Measurements from ENCODE around the gene XPR1.

The XPR1 gene

GRCh38 chr1:180615493-180616290, 16.1 kb upstream of the XPR1 start:
- H3K27ac ChIP-seq: no peak overlapping the region
- no peak for TF ChIP-seq CTCF (IDR thresholded peaks at IDR 0.05)
- no peak overlapping the region for H3K4me3 ChIP-seq
- H3K4me1 ChIP-seq: no peaks in the 10 kb centered on the region
- no peaks in the 10 kb centered on the region for H3K9me3 ChIP-seq
- DNase-seq: no peak
- intact Hi-C loops (cut with DNase I; ENCODE audit: low total_unique reads): no loop called here
- H3K27me3 ChIP-seq: no peaks in the 10 kb centered on the region
- H3K36me3 ChIP-seq: no peaks in the 10 kb centered on the region

- intact Hi-C loops (cut with DNase I; ENCODE audit: low total_unique reads): no loop called here
- H3K27me3 ChIP-seq: no peaks in the 10 kb centered on the region
- no peak overlapping the region for H3K27ac ChIP-seq
- H3K4me1 ChIP-seq: no peaks in the 10 kb centered on the region
- H3K36me3 ChIP-seq: no peaks in the 10 kb centered on the region
- no peaks in the 10 kb centered on the region for H3K9me3 ChIP-seq
- DNase-seq: no peak
- no peak overlapping the region for H3K4me3 ChIP-seq
- TF ChIP-seq CTCF (IDR thresholded peaks at IDR 0.05): no peak
These were observed 15.4 kb upstream of the XPR1 start for GRCh38 chr1:180616439-180616838.

GRCh38 chr1:180617774-180618395, 13.9 kb upstream of the XPR1 start:
- DNase-seq: no peak
- Histone ChIP-seq H3K4me1 (no peaks in the 10 kb centered on the region), H3K9me3 (no peaks in the 10 kb centered on the region), H3K36me3 (no peaks in the 10 kb centered on the region), H3K27ac (no peak overlapping the region), H3K4me3 (no peak overlapping the region), H3K27me3 (no peaks in the 10 kb centered on the region)
- TF ChIP-seq CTCF (IDR thresholded peaks at IDR 0.05): no peak
- intact Hi-C loops (cut with DNase I; ENCODE audit: low total_unique reads): no loop called here

- Histone ChIP-seq H3K4me3 (no peak overlapping the region), H3K36me3 (no peaks in the 10 kb centered on the region), H3K27ac (no peak overlapping the region), H3K9me3 (no peaks in the 10 kb centered on the region), H3K27me3 (no peaks in the 10 kb centered on the region), H3K4me1 (no peaks in the 10 kb centered on the region)
- TF ChIP-seq CTCF (IDR thresholded peaks at IDR 0.05): no peak
- intact Hi-C loops (cut with DNase I; ENCODE audit: low total_unique reads): loop anchor here (10.0 kb wide), 1 partner anchor 96 kb away; no protein-coding TSS in a partner anchor
- no peak for DNase-seq
These were observed 11.2 kb upstream of the XPR1 start for GRCh38 chr1:180620581-180620980.

- Histone ChIP-seq H3K4me3 (no peak overlapping the region), H3K4me1 (no peaks in the 10 kb centered on the region), H3K9me3 (no peaks in the 10 kb centered on the region), H3K27me3 (no peaks in the 10 kb centered on the region), H3K36me3 (no peaks in the 10 kb centered on the region), H3K27ac (no peak overlapping the region)
- no peak for DNase-seq
- TF ChIP-seq CTCF (IDR thresholded peaks at IDR 0.05): no peak
- intact Hi-C loops (cut with DNase I; ENCODE audit: low total_unique reads): loop anchor here (10.0 kb wide), 1 partner anchor 98 kb away; no protein-coding TSS in a partner anchor
These were observed 8.9 kb upstream of the XPR1 start for GRCh38 chr1:180622658-180623508.
